Measurements from ENCODE around the gene RFX1.

GRCh38 chr19:14051980-14052379 lies 45.9 kb upstream of the RFX1 start:
- TF ChIP-seq SOX15 (CRISPR knock-in tag; IDR thresholded peaks at IDR 0.05) (no peak), E2F4 (CRISPR knock-in tag; IDR thresholded peaks at IDR 0.05; ENCODE audit: borderline replicate concordance, low read depth) (no peak), AFF4 (CRISPR knock-in tag; IDR thresholded peaks at IDR 0.05; ENCODE audit: borderline replicate concordance) (no peak), NR3C1 (CRISPR knock-in tag; conservative IDR thresholded peaks at IDR 0.05; ENCODE audit: low read depth) (no peak), GABPB1 (CRISPR knock-in tag; IDR thresholded peaks at IDR 0.05) (no peak), CREM (CRISPR knock-in tag; IDR thresholded peaks at IDR 0.05) (no peak), ZBTB21 (CRISPR knock-in tag; IDR thresholded peaks at IDR 0.05; ENCODE audit: borderline replicate concordance) (no peak)
- TF ChIP-seq, protein P1, sequence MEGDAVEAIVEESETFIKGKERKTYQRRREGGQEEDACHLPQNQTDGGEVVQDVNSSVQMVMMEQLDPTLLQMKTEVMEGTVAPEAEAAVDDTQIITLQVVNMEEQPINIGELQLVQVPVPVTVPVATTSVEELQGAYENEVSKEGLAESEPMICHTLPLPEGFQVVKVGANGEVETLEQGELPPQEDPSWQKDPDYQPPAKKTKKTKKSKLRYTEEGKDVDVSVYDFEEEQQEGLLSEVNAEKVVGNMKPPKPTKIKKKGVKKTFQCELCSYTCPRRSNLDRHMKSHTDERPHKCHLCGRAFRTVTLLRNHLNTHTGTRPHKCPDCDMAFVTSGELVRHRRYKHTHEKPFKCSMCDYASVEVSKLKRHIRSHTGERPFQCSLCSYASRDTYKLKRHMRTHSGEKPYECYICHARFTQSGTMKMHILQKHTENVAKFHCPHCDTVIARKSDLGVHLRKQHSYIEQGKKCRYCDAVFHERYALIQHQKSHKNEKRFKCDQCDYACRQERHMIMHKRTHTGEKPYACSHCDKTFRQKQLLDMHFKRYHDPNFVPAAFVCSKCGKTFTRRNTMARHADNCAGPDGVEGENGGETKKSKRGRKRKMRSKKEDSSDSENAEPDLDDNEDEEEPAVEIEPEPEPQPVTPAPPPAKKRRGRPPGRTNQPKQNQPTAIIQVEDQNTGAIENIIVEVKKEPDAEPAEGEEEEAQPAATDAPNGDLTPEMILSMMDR (IDR thresholded peaks at IDR 0.05), result no peak
- TF ChIP-seq, protein P2, sequence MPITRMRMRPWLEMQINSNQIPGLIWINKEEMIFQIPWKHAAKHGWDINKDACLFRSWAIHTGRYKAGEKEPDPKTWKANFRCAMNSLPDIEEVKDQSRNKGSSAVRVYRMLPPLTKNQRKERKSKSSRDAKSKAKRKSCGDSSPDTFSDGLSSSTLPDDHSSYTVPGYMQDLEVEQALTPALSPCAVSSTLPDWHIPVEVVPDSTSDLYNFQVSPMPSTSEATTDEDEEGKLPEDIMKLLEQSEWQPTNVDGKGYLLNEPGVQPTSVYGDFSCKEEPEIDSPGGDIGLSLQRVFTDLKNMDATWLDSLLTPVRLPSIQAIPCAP (CRISPR knock-in tag; IDR thresholded peaks at IDR 0.05), result no peak
- TF ChIP-seq, protein P3, sequence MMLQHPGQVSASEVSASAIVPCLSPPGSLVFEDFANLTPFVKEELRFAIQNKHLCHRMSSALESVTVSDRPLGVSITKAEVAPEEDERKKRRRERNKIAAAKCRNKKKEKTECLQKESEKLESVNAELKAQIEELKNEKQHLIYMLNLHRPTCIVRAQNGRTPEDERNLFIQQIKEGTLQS (CRISPR knock-in tag; conservative IDR thresholded peaks at IDR 0.05), result no peak
